Activated CD4-positive, alpha-beta T cell treated with anti-CD3 and anti-CD28 coated beads, Interleukin-2, amount 10 ng/mL, durations not matched to agents 7 days and 5 days (primary cell): ENCODE measurements around the gene ICA1. TPM values are rescaled to one million over a fixed set of nuclear protein-coding genes. Genes with fewer than 3 reads are reported as not detected.

Source experiments
- CTCF ChIA-PET: fragments of 350-600 bp; sonication (Branson Sonifier 250); formaldehyde crosslinking; loops from one replicate; lab custom pipeline; 2021; ENCODE audit warnings: antibody characterized with exemption; lab: Charles Lee
- POLR2A ChIA-PET: fragments of 350-600 bp; sonication (Branson Sonifier 250); formaldehyde crosslinking; loops from one replicate; lab custom pipeline; 2021; ENCODE audit warnings: antibody characterized with exemption; lab: Charles Lee
- DNase-seq: peaks from one replicate; pipeline ENCODE4 v3.0.0-alpha.2; 2020
- H3K27ac Mint-ChIP-seq: one replicate; pipeline ENCODE4 v1.8.0; 2021; ENCODE audit warnings: mild to moderate bottlenecking, moderate library complexity, mixed read lengths
- H3K27me3 Mint-ChIP-seq: one replicate; pipeline ENCODE4 v1.8.0; 2021; ENCODE audit warnings: mixed read lengths
- H3K36me3 Mint-ChIP-seq: one replicate; pipeline ENCODE4 v1.8.0; 2021; ENCODE audit warnings: low read depth, mixed read lengths
- H3K4me1 Mint-ChIP-seq: one replicate; pipeline ENCODE4 v1.8.0; 2021; ENCODE audit warnings: mixed read lengths
- H3K4me3 Mint-ChIP-seq: one replicate; pipeline ENCODE4 v1.8.0; 2021; ENCODE audit warnings: mild to moderate bottlenecking, moderate library complexity, mixed read lengths
- H3K9me3 Mint-ChIP-seq: one replicate; pipeline ENCODE4 v1.8.0; 2021; ENCODE audit warnings: mixed read lengths
- total RNA-seq, 2 experiments: library from RNA; stranded (reverse); gene quantifications; one replicate each; pipeline ENCODE4 v1.2.3, GENCODE V29; 2021

The ICA1 gene
- total RNA-seq, 2 experiments from 2014 or later: 0.89 to 1.5 TPM

GRCh38 chr7:8159595-8159994, 102.4 kb downstream of the ICA1 start:
- ChIA-PET CTCF (no interaction called here), POLR2A (no interaction called here)
- no peak for DNase-seq
- Mint-ChIP-seq H3K36me3 (no peaks in the 10 kb centered on the region), H3K4me3 (no peak overlapping the region), H3K27ac (no peak overlapping the region), H3K27me3 (peaks cover 2% of the 10 kb centered on the region), H3K4me1 (no peaks in the 10 kb centered on the region), H3K9me3 (no peaks in the 10 kb centered on the region)

- ChIA-PET CTCF (interaction anchor here (1.2 to 1.4 kb wide), 2 partner anchors 14 to 116 kb away, joined by 3 to 5 read pairs; no protein-coding TSS in a partner anchor), POLR2A (no interaction called here)
- DNase-seq: no peak
- Mint-ChIP-seq H3K4me3 (no peak overlapping the region), H3K27me3 (peaks cover 2% of the 10 kb centered on the region), H3K27ac (no peak overlapping the region), H3K9me3 (peaks cover 7% of the 10 kb centered on the region), H3K36me3 (peaks cover 4% of the 10 kb centered on the region), H3K4me1 (peaks cover 4% of the 10 kb centered on the region)
Measured at GRCh38 chr7:8157296-8157695, 104.7 kb downstream of the ICA1 start.

- DNase-seq: no peak
- peaks cover 14% of the 10 kb centered on the region for H3K9me3 Mint-ChIP-seq
- peaks cover 4% of the 10 kb centered on the region for H3K36me3 Mint-ChIP-seq
- POLR2A ChIA-PET: no interaction called here
- H3K27ac Mint-ChIP-seq: no peak overlapping the region
- H3K4me1 Mint-ChIP-seq: peaks cover 4% of the 10 kb centered on the region
- peaks cover 2% of the 10 kb centered on the region for H3K27me3 Mint-ChIP-seq
- no peak overlapping the region for H3K4me3 Mint-ChIP-seq
- CTCF ChIA-PET: interaction anchor here (2.3 kb wide), 1 partner anchor 12 kb away, joined by 6 read pairs; no protein-coding TSS in a partner anchor
Measured at GRCh38 chr7:8155836-8156235, 106.1 kb downstream of the ICA1 start.

- H3K4me3 Mint-ChIP-seq: no peak overlapping the region
- ChIA-PET CTCF (interaction anchor here (0.6 to 2.3 kb wide), 2 partner anchors 14 to 1586 kb away, joined by 3 to 6 read pairs; no protein-coding TSS in a partner anchor), POLR2A (no interaction called here)
- H3K27me3 Mint-ChIP-seq: peaks cover 2% of the 10 kb centered on the region
- DNase-seq: no peak
- H3K27ac Mint-ChIP-seq: no peak overlapping the region
- H3K4me1 Mint-ChIP-seq: peaks cover 12% of the 10 kb centered on the region
- H3K36me3 Mint-ChIP-seq: peaks cover 4% of the 10 kb centered on the region
- peaks cover 14% of the 10 kb centered on the region for H3K9me3 Mint-ChIP-seq
Measured at GRCh38 chr7:8154272-8154671, 107.7 kb downstream of the ICA1 start.

GRCh38 chr7:8152489-8153192, 109.3 kb downstream of the ICA1 start:
- Mint-ChIP-seq H3K4me1 (peaks cover 21% of the 10 kb centered on the region), H3K27ac (no peak overlapping the region), H3K27me3 (peaks cover 2% of the 10 kb centered on the region), H3K4me3 (peak overlapping the region; percentile 8), H3K9me3 (peaks cover 14% of the 10 kb centered on the region), H3K36me3 (peaks cover 4% of the 10 kb centered on the region)
- POLR2A ChIA-PET: no interaction called here
- no peak for DNase-seq
- CTCF ChIA-PET: no interaction called here

- H3K27me3 Mint-ChIP-seq: peaks cover 2% of the 10 kb centered on the region
- CTCF ChIA-PET: no interaction called here
- H3K9me3 Mint-ChIP-seq: peaks cover 14% of the 10 kb centered on the region
- no peak overlapping the region for H3K4me3 Mint-ChIP-seq
- H3K36me3 Mint-ChIP-seq: peaks cover 4% of the 10 kb centered on the region
- peaks cover 25% of the 10 kb centered on the region for H3K4me1 Mint-ChIP-seq
- no peak overlapping the region for H3K27ac Mint-ChIP-seq
- POLR2A ChIA-PET: no interaction called here
- no peak for DNase-seq
Measured at GRCh38 chr7:8151161-8151725, 110.7 kb downstream of the ICA1 start.

- Mint-ChIP-seq H3K36me3 (peaks cover 4% of the 10 kb centered on the region), H3K27ac (peak overlapping the region; percentile 26), H3K4me3 (no peak overlapping the region), H3K4me1 (peaks cover 26% of the 10 kb centered on the region), H3K27me3 (no peaks in the 10 kb centered on the region), H3K9me3 (peaks cover 14% of the 10 kb centered on the region)
- ChIA-PET CTCF (interaction anchor here (0.6 to 1.0 kb wide), 2 partner anchors 16 to 384 kb away, joined by 3 read pairs; no protein-coding TSS in a partner anchor), POLR2A (no interaction called here)
- no peak for DNase-seq
Measured at GRCh38 chr7:8149222-8149621, 112.7 kb downstream of the ICA1 start.

GRCh38 chr7:8147760-8148463, 114.1 kb downstream of the ICA1 start:
- ChIA-PET CTCF (interaction anchor here (0.6 kb wide), 1 partner anchor 800 kb away, joined by 3 read pairs; no protein-coding TSS in a partner anchor), POLR2A (no interaction called here)
- Mint-ChIP-seq H3K4me1 (peaks cover 35% of the 10 kb centered on the region), H3K36me3 (peaks cover 1% of the 10 kb centered on the region), H3K27me3 (no peaks in the 10 kb centered on the region), H3K27ac (no peak overlapping the region), H3K4me3 (no peak overlapping the region), H3K9me3 (peaks cover 13% of the 10 kb centered on the region)
- DNase-seq: no peak

- CTCF ChIA-PET: interaction anchor here (1.6 kb wide), 1 partner anchor 13 kb away, joined by 5 read pairs; no protein-coding TSS in a partner anchor
Measured at GRCh38 chr7:8146788-8147413, 115.1 kb downstream of the ICA1 start.

GRCh38 chr7:8146106-8146787, 115.7 kb downstream of the ICA1 start:
- ChIA-PET POLR2A (no interaction called here), CTCF (interaction anchor here (1.6 kb wide), 1 partner anchor 12 kb away, joined by 5 read pairs; no protein-coding TSS in a partner anchor)
- no peak overlapping the region for H3K4me3 Mint-ChIP-seq
- H3K27ac Mint-ChIP-seq: no peak overlapping the region
- no peaks in the 10 kb centered on the region for H3K27me3 Mint-ChIP-seq
- H3K9me3 Mint-ChIP-seq: peaks cover under 1% of the 10 kb centered on the region
- H3K4me1 Mint-ChIP-seq: peaks cover 33% of the 10 kb centered on the region
- no peak for DNase-seq
- H3K36me3 Mint-ChIP-seq: no peaks in the 10 kb centered on the region

More at GRCh38 chr7:8146788-8147413, 115.1 kb downstream of the ICA1 start:
- Mint-ChIP-seq H3K36me3 (no peaks in the 10 kb centered on the region), H3K27me3 (no peaks in the 10 kb centered on the region), H3K4me1 (peaks cover 33% of the 10 kb centered on the region), H3K27ac (no peak overlapping the region), H3K4me3 (no peak overlapping the region), H3K9me3 (peaks cover 7% of the 10 kb centered on the region)
- no peak for DNase-seq
- POLR2A ChIA-PET: no interaction called here

- Mint-ChIP-seq H3K9me3 (no peaks in the 10 kb centered on the region), H3K4me1 (peaks cover 31% of the 10 kb centered on the region), H3K4me3 (no peak overlapping the region), H3K36me3 (no peaks in the 10 kb centered on the region), H3K27me3 (no peaks in the 10 kb centered on the region), H3K27ac (no peak overlapping the region)
- CTCF ChIA-PET: no interaction called here
- POLR2A ChIA-PET: no interaction called here
- no peak for DNase-seq
Measured at GRCh38 chr7:8144856-8145255, 117.1 kb downstream of the ICA1 start.
